NCI-H2196 (cell line): ENCODE data around the gene SYNPO.

Experiments used
- DNase-seq: peaks from one replicate; lab custom pipeline; 2025; ENCODE audit not compliant: unreplicated experiment; lab: John Stamatoyannopoulos, UW

SYNPO gene

DNA sequence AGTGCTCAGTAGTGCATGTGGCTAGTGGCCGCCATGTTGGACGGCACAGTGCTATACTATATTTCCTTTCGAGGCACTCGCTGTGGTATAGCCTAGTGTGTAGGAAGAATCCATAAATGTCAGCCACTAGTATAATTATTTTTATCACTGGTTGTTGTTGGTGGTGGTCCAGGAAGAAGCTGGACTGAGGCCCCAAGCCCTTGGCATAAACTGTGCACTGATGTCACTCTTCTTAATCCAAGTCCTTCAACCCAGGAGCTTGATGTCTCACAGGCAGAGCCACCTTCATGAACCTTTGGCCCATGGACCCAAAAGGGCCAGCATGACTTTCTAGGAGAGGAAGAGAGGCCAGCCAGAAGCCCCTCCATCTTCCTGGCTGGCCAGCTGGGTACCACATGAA, 32.5 kb upstream of the SYNPO start:
- DNase-seq: no peak

DNA sequence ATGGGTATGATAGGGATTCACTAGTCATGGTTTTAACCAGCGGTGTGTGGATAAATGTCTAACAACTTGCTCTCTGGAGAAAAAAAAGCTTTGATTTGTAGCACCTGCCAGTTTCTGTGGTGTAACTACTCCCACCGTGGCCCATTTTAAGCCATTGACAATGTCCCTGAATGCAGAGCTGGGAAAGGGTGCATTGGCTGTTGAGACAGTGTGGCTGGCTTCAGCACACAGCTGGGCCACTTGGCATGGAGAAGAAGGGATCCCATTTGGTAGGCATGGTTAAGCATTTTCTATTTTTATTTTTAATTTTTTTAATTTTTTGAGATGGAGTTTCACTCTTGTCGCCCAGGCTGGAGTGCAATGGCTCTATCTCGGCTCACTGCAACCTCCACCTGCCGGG, 31.5 kb upstream of the SYNPO start:
- no peak for DNase-seq

DNA sequence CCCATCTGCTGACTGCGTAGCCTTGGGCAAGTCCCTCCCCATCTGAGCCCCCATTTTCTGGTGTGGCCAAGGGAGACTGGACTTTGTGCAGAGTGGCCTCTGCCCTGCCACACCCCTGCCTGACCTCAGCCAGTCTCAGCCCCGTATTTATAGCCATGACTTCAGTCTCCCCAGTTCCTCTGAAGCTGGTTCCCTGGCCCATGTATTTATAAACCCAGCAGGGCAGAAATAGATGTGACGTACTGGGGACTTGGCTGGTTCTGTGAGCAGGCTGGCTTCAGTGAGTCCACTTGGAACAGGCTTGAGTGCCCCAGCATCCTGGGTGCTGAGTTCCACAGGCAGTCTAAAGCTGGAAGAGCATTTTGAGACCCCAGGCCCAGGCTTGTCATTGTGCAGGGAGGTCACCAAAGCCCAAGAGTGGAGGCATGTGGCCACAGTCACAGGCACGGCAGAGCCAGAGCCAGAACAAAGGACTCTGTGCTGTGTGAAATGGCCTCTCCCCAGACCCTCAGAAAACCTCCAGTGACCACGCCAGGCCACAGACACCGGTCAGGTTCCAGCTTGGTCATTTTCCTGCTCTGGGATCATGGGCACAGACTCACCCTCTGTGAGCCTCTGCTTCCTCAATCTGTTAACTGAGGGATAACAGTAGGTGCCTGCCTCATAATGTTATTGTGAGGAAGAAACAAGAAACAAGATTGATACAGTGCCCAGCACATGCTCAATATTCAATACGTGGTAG, 30.4 kb upstream of the SYNPO start:
- no peak for DNase-seq

DNA sequence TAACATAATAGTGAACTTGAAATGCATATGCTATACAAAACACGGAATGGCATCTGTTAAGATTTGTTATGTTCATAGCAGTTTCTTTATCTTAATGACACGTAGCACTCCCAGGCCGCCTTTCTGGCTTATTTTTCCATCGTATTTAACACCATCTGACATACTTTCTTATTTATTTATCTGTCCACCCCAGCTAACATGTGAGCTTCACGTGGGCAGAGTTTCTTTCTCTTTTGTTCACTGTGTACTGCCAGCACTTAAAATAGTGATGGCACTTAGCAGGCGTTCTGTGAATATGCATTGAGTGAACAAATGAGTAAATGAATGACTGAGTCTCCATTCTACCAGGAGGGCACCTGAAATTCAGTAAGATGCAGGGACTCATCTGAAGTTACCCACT, 29.4 kb upstream of the SYNPO start:
- no peak for DNase-seq

DNA sequence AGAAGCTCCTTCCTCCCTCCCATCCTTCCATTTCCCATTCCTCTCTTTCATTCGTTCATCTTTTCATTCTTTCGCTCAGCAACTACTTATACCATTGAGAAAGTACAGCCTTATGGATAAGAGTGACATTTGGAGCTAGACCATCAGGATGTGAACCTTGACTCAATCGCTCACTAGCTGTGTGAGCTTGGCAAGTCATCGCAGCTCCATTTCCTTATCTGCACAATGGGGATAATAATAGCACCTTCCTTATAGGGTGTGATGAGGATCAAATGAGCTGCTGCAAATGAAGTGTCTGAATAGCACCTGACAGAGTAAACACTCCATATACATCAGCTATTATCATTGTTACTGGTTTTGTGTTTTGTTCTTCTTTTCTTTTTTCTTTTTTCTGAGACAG, 28.1 kb upstream of the SYNPO start:
- no peak for DNase-seq

DNA sequence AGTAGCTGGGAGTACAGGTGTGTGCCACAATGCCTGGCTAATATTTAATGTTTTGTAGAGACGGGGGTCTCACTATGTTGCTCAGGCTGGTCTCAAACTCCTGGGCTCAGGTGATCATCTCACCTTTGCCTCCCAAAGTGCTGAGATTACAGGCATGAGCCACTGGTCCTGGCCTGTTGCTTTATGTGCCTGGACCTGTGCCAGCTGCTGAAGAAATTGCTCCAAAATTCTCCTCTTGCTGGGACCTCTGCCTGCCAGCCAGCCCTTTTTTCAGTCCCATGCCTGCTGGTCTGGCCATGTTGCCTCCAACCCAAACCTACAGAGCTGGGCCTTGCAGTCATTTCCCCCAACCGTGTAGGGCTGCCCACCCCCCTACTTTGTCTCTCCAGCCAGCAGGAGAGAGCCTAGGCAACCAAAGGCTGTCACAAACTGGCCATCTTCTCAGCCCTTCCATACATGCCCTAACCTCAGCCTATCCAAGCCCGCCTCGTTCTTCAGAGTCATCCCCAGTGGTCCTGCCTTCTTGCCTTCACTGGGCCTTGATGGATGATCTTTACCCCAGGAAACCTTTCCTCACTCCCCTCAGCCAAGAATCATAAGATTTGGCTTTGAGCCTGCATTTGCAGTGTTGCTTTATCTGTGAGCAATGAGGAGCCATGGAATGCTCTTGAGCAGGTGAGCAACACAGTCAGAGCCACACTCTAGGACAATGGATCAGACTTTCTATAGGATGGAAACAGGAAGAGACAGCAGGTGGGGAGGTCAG, 27.4 kb upstream of the SYNPO start:
- no peak for DNase-seq

DNA sequence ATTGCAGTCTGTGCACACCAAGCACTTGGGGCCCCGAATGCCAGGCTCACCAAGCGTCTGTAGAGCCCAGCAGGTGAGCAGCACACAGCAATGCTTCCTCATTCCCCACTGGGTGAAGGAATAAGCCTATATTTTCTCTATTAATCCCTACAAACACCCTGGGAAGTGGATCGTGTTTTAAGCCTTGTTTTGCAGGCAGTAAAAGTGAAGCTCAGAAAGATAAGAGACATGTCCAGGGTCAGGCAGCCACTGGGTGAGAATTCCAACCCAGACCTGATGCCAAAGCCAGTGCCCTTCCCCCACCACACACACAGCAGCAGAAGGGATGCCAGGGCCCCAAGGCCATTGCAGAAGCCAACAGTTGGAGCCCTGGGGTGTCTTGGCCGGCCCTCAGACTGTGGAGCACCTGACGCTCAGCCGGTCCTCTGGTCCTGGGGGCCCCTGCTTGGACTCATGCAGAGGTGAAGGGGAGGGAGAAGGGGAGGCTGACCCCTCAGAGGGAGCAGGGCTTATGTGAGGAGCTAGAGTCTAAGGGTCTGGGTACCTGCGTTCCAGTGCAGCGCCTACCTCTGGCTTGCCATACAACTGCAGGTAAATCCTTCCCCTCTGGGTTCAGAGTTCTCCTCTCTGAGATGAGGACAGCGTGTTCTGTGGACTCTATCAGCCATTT, 26.3 kb upstream of the SYNPO start:
- DNase-seq: no peak

DNA sequence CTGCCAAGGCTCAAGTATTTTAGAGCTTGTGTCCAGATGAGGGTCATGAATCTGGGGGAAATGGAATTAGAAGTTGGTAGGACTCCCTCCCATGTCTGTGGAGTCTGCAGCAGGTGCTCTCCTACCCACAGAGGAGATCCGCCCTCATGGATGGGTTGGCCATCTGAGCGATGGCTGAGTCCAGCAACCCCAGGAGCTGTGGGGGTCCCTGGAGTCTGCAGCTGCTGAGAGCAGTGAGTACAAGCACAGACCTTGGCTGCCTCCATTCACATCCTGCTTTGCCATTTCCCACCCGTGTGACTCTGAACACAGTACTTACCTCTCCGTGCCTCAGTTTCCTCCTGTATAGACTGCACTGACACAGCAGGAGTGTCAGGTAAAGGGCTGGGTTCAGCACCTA, 25.8 kb upstream of the SYNPO start:
- no peak for DNase-seq

DNA sequence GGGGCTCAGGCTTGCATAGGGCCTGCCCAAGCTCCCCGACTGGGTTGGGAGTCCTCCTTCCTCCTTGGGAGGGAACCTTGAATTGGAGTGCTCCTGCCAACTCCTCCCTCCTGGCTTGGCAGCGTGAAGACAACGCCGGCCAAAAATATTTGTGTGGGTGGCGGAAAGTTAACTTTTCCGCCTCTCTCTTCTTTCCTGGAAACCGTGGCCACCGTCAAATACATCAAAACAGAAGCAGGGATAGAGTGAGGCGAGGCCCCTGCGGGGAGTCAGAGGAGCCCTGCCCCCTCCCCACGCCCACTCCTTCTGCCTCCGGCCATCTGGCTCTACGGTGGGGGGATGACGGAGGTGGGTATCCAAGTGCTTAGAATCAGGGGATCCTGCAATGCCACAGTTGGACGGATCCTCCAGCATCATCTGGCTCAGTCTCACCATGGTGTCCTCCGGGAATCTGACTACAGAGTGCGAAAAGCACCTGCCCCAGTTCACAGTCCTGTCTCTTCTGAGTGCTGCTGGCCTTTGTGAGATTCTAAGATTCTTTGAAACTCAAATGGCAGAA, 25.2 kb upstream of the SYNPO start:
- DNase-seq: no peak

DNA sequence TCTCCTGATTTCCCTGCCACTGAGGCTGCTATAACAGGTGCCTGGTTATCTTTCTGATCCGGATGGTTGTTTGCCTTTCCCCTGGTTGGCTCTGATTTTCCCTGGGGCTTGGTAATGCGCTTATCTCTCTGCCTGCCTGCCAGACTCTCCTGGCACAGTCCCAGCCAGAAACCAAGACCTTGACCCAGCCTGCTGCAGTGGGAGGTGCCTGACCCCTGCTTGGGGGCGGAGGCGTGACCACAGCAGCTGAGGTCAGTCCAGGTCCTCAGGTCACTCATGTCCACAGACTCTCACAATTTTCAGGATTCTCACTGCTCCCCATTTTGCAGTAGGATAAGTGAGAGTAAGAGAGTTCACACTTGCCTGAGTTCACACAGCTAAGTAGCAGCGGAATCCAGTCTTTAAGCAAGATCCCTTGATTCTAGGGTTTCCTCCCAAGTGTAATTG, 24.4 kb upstream of the SYNPO start:
- peak; percentile 59 for DNase-seq

DNA sequence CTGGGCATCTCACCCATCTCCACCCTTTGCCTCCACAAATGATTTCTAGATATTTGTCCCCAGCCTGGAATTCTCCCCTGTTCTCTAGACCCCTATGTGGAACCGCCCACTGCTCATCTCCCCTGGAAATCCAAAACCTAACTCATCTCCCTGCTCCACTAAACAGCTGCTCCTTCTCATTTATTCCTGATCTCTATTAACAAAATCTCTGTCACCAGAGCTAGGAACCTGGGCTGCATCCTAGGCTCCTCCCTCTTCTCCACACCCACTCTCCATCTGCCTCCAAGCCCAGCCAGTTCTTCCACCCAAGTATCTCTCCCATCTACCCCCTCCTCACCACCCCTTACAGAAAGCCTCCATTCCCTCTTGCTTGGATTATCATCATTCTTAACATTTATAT, 24.0 kb upstream of the SYNPO start:
- DNase-seq: no peak

DNA sequence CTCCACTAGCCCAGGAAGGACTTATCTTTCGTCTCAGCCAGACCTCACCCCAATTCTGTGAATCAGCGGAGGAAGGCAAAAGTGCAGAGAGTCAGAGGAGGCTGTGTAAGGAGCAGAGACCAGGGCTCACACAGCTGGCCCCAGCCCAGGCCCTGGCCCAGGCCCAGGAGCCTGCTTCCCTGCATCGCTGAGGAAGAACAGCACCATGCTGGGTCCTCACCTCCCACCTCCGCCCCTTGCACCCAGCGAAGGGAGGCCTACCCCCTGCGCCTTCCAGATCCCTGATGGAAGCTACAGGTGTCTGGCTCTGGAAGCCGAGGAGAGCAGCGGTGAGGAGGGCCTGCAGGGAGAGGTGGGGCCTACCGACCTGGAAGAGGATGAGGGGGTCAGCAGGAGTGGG, 22.3 kb upstream of the SYNPO start:
- DNase-seq: no peak

DNA sequence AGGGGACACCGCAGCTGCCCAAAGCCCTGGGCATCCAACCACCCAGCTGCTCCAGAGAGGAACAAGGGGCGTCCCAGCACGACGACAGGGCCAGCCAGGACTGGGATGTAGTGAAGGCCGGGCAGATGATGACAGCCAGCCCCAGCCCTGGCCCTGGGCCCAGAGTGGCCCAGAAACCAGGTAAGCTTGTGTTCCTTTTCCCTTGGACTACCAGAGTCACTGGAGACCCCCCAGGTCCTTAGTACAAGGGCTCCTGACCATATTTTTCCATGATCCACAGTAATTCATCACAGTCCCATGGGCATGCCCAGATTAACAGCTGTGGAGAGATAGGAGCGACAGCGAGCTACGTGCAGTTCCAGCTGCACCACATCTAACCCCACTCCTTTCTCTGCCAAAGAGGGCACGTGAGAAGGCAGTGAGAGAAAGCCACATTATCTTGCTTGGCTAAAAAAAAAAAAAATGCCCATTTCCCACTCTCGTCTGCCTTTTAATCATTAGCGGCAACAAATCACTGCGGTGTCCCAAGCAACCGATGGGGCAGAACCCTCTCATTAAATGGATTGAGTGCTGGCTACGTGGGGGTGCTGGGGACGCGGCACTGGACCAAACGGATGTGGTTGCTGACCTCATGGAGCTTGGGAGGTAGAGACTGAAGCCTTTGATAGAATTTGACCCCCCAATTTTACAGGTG, 21.7 kb upstream of the SYNPO start:
- no peak for DNase-seq

DNA sequence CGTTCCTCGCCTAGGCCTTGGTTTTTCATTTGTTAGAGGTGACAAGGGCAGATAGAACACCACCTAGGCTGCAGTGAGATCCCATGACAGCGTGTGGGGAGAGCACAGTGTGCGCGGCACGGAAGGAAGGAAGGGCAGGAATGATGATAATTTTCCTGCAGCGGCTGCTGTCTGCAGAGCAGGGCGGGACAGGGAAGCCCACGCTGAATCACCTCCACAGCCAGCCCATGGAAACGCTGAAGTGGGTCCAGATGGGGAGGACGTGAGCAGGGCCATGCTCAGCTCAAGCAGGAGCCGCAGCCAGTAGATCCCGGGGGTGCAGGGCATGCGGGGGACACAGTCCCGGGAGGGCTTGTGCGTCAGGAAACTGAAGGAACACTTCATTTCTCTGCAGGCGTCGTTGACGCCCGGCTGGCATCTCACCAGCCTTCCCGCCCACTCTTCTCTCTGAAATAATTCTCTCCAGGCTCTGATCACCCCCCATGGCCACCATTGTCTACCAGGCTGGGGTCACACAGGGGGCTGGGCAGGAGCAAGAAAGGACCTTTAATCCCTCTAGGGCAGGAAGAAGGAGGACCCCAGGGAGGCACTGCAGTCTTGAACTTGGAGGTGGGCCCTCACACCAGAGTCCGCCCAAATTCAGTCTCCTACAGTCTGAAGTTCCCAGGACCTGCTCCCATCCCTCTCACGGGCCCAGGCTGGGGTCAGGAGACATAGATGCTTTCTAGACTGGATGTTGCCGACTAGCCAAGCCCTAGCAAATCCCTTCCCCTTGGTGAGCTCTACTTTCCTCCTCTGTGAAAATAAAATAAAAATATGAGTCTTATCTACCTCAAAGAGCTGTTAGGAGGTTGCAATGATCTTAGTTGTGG, 20.9 kb upstream of the SYNPO start:
- no peak for DNase-seq

DNA sequence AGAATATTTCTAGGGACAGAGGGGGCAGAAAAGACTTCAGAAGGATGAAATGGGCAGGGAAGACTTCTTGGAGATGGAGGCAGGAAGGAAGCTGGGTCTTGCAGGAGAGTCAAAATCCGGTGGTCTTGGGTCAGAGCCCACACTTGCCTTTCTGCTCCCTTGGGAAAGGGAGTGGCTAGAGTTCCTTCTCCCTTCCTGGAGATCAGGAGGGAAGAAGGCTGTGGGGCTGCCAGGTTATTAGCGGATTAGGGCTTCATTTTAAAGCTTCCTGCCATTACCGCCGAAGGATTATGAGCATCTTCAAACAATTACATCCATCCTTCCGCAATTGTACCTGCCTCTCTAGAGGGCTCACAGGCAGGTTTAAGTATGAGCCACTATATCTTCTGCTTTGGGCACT, 19.2 kb upstream of the SYNPO start:
- no peak for DNase-seq

DNA sequence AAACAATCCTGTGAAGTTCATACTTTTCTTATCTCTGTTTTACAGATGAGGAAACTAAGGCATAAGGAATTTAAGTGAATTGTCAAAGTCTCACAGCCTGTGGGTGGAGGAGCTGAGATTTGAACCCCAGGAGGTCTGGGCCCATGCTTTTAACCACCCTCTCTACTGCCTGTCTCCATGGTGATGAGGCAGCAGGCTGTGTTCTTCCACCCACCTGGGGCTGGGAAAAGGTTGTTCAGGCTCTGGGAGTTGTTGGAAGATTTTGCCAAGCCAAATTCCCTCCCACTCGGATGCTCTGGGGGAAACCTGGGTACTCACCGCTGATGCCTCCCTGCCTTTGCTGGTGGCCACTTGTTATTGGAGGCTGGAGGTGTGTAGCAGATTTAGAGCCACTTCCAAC, 18.3 kb upstream of the SYNPO start:
- DNase-seq: no peak

DNA sequence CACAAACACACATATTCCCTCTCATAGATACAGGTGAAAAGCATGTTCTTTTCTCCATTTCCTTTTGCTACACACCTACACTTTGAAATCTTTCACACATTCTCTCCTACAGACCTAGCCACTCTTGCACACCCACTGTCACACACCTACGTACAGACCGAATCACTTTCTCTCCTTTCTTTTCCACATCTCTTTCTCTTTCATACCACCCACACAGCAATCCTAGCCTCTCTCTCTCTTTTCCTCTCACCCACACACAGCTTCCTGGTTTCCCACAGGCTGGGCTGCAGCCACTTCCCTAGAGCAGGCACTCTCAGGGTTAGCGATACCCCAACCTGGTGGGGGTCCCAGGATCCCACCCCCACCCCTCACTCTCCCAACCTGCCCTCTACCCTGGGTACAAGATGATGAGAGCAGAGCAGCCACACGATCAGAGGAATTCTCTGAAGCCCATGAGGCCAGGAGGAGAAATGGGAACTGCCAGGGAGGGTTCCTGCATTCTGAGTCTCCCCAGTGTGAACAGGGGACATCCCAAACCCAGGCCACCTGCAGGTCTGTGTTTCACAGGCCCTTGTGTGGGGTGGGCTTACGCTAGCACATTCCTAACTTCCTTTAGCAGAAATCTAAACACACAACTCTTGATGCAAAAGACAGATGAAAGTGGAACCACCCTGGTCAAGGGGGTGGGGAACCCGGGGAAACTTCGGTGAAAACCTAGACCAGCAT, 17.1 kb upstream of the SYNPO start:
- no peak for DNase-seq

DNA sequence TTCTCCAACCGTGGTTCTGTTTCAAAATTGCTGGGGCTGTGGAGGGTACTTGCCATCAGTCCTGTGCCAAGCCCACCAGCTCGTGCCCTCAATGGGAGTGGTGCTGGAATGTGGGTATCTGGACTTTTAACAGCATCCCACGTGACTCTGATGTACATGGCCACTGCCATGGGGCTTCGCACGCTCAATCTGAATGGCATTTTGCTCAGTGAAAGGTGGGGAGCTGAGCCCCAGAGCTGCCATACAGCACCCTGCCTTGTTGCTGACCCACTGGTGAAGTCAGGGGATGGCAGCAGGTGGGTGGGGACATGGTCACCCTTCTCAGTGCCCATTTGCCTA, 16.6 kb upstream of the SYNPO start:
- no peak for DNase-seq

DNA sequence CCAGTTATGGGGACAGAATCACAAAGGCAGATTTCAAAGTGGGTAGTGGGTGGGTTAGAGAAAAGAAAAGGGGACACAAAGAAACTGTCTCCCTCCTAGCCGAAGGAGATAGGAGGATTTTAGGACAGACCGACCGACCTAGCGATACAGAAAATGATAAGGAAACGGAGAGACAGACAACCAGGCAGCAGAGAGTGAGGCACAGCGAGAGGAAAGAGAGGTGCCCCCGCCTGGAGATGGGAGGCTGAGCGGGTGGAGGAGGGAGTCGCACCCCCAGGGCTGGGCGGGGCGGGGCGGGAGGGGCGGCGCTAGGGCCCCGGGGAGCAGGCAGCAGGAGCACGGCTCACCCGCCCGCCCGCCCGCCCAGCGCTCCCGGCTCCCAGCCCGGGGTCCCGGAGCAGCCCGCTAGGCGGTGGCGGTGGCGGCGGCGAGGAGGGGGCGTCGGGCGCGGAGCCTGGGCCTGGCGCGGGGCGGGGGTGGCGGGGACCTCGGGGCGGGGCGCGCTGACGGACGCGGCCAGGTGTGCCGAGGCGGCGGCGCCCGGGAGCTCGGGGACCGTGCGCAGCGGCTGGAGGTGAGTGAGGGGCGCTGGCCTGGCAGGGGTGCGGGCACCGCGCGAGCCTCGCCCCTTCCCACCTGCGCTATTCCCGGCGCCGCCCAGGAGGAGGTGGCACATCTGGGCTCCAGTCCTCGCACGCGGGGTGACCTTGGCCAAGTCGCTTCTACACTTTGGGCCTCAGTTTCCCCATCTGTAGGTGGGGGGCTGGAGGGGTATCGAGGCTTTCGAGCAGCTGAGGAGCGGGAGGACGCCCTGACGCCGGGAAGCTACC, 15.9 kb upstream of the SYNPO start:
- no peak for DNase-seq
